ENCODE results near the gene ST6GALNAC5.

ST6GALNAC5 gene

DNA sequence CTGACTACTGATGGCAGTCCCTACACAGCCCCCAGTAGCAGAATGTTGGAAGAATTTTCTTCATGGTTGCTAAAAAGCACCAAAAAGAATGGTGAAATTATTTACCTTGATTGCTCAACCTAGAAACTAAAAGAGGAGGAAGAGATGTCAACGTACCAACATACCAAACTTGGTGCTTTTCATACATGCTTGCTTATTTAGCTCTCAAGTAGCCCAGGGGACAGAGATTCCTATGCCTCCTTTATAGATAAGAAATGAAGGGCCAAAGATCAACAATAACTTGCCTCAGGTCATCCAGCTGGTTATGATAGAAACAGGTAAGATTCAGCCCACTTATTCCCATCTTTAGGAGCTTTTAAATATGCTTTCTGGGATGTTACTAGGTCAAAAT lies 181.3 kb downstream of the ST6GALNAC5 start:
- H3F3A ChIP-seq (ENCODE audit: low read depth) = no peaks in the 10 kb centered on the region
- H3K27me3 ChIP-seq (ENCODE audit: insufficient read depth, low read length, poor library complexity, severe bottlenecking) = no peaks in the 10 kb centered on the region
- peaks cover 8% of the 10 kb centered on the region for H3K4me1 ChIP-seq (ENCODE audit: insufficient read depth, low read length, poor library complexity, severe bottlenecking)
- no peaks in the 10 kb centered on the region for H3K9me3 ChIP-seq (ENCODE audit: insufficient read depth, low read depth, low read length)
- no peaks in the 10 kb centered on the region for H3K36me3 ChIP-seq (ENCODE audit: insufficient read depth, low read length)
- H3K4me3 ChIP-seq (ENCODE audit: low read length, poor library complexity, severe bottlenecking) = no peak overlapping the region
- H4K20me1 ChIP-seq (ENCODE audit: insufficient read depth, low read length, poor library complexity, severe bottlenecking) = no peaks in the 10 kb centered on the region
- no peak overlapping the region for H3K9ac ChIP-seq (ENCODE audit: low read depth, low read length, poor library complexity, severe bottlenecking)
- TF ChIP-seq, protein P1, sequence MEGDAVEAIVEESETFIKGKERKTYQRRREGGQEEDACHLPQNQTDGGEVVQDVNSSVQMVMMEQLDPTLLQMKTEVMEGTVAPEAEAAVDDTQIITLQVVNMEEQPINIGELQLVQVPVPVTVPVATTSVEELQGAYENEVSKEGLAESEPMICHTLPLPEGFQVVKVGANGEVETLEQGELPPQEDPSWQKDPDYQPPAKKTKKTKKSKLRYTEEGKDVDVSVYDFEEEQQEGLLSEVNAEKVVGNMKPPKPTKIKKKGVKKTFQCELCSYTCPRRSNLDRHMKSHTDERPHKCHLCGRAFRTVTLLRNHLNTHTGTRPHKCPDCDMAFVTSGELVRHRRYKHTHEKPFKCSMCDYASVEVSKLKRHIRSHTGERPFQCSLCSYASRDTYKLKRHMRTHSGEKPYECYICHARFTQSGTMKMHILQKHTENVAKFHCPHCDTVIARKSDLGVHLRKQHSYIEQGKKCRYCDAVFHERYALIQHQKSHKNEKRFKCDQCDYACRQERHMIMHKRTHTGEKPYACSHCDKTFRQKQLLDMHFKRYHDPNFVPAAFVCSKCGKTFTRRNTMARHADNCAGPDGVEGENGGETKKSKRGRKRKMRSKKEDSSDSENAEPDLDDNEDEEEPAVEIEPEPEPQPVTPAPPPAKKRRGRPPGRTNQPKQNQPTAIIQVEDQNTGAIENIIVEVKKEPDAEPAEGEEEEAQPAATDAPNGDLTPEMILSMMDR (conservative IDR thresholded peaks at IDR 0.05; ENCODE audit: low read length) = no peak
- TF ChIP-seq EZH2phosphoT487 (IDR thresholded peaks at IDR 0.05; ENCODE audit: borderline replicate concordance) = no peak
- H2AFZ ChIP-seq (ENCODE audit: low read length) = no peak overlapping the region
- H3K9me2 ChIP-seq (replicated peaks; ENCODE audit: low read depth, low read length) = no peaks in the 10 kb centered on the region
- H3K79me2 ChIP-seq (ENCODE audit: insufficient read depth, low read length) = no peaks in the 10 kb centered on the region
- H3K4me2 ChIP-seq (ENCODE audit: low read depth, low read length, poor library complexity, severe bottlenecking) = no peak overlapping the region

DNA sequence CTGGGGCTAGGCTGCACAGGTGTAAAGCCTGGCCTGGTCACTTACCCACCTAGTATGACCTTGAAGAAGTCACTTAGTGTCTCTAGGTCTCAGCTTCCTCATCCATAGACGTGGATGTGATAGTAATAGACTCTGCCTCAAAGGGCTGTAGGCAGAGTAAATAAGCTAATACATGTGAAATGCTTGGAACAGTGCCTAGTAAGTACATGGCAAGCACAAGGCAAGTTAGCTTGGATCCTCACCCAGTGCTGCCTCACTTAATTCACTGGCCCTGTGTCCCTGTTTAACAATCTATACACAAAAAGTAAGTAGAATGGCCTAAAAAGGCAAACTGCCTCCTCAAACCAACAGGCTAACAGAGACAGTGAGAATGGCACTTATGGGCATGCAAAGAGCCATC lies 184.1 kb downstream of the ST6GALNAC5 start:
- no peaks in the 10 kb centered on the region for H4K20me1 ChIP-seq (ENCODE audit: insufficient read depth, low read length, poor library complexity, severe bottlenecking)
- no peaks in the 10 kb centered on the region for H3F3A ChIP-seq (ENCODE audit: low read depth)
- H3K9ac ChIP-seq (ENCODE audit: low read depth, low read length, poor library complexity, severe bottlenecking) = no peak overlapping the region
- TF ChIP-seq, protein P1 (conservative IDR thresholded peaks at IDR 0.05; ENCODE audit: low read length) = no peak
- TF ChIP-seq EZH2phosphoT487 (IDR thresholded peaks at IDR 0.05; ENCODE audit: borderline replicate concordance) = no peak
- no peaks in the 10 kb centered on the region for H3K79me2 ChIP-seq (ENCODE audit: insufficient read depth, low read length)
- no peak overlapping the region for H3K4me2 ChIP-seq (ENCODE audit: low read depth, low read length, poor library complexity, severe bottlenecking)
- H2AFZ ChIP-seq (ENCODE audit: low read length) = no peak overlapping the region
- H3K36me3 ChIP-seq (ENCODE audit: insufficient read depth, low read length) = no peaks in the 10 kb centered on the region
- H3K9me2 ChIP-seq (replicated peaks; ENCODE audit: low read depth, low read length) = no peaks in the 10 kb centered on the region
- peaks cover 8% of the 10 kb centered on the region for H3K4me1 ChIP-seq (ENCODE audit: insufficient read depth, low read length, poor library complexity, severe bottlenecking)
- no peak overlapping the region for H3K4me3 ChIP-seq (ENCODE audit: low read length, poor library complexity, severe bottlenecking)
- no peaks in the 10 kb centered on the region for H3K27me3 ChIP-seq (ENCODE audit: insufficient read depth, low read length, poor library complexity, severe bottlenecking)
- no peaks in the 10 kb centered on the region for H3K9me3 ChIP-seq (ENCODE audit: insufficient read depth, low read depth, low read length)

DNA sequence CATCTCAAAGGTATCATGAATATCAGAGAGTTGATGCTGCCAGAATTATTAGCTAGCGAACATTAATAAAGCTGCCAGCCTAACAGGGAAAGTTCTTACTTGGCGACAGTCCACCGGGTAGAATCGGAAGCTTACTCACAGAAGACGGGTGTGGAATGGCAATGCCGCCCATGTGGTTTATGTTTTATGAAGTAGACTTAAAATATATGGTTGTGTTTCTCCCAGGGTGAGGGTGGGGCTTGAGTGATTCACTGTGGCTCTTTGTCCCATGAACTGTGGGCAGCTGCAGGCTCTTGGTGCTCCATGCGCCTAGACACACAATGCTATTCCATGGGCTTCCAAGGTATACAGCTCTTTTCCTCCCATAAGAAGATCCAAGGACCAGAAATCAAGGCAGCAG lies 189.2 kb downstream of the ST6GALNAC5 start:
- no peaks in the 10 kb centered on the region for H3K9me3 ChIP-seq (ENCODE audit: insufficient read depth, low read depth, low read length)
- no peaks in the 10 kb centered on the region for H3K9me2 ChIP-seq (replicated peaks; ENCODE audit: low read depth, low read length)
- TF ChIP-seq, protein P1 (conservative IDR thresholded peaks at IDR 0.05; ENCODE audit: low read length) = no peak
- TF ChIP-seq EZH2phosphoT487 (IDR thresholded peaks at IDR 0.05; ENCODE audit: borderline replicate concordance) = no peak
- H3K4me2 ChIP-seq (ENCODE audit: low read depth, low read length, poor library complexity, severe bottlenecking) = no peak overlapping the region
- peaks cover 7% of the 10 kb centered on the region for H3K4me1 ChIP-seq (ENCODE audit: insufficient read depth, low read length, poor library complexity, severe bottlenecking)
- no peak overlapping the region for H3K9ac ChIP-seq (ENCODE audit: low read depth, low read length, poor library complexity, severe bottlenecking)
- H4K20me1 ChIP-seq (ENCODE audit: insufficient read depth, low read length, poor library complexity, severe bottlenecking) = no peaks in the 10 kb centered on the region
- no peaks in the 10 kb centered on the region for H3F3A ChIP-seq (ENCODE audit: low read depth)
- H3K27me3 ChIP-seq (ENCODE audit: insufficient read depth, low read length, poor library complexity, severe bottlenecking) = no peaks in the 10 kb centered on the region
- no peaks in the 10 kb centered on the region for H3K79me2 ChIP-seq (ENCODE audit: insufficient read depth, low read length)
- no peak overlapping the region for H3K4me3 ChIP-seq (ENCODE audit: low read length, poor library complexity, severe bottlenecking)
- H2AFZ ChIP-seq (ENCODE audit: low read length) = no peak overlapping the region
- H3K36me3 ChIP-seq (ENCODE audit: insufficient read depth, low read length) = no peaks in the 10 kb centered on the region
